Fibroblast of gingiva (primary cell): ENCODE data around the gene SLC25A10.
A peak's percentile ranks its signal among the peaks of the same experiment; 100 is the strongest.

Experiments
- DNase-seq: peaks from one replicate; pipeline ENCODE4 v3.0.0-alpha.2; 2011; ENCODE audit warnings: low read depth

Gene SLC25A10

GRCh38 chr17:81687770-81688541, 24.1 kb upstream of the SLC25A10 start:
- DNase-seq: no peak

DNA sequence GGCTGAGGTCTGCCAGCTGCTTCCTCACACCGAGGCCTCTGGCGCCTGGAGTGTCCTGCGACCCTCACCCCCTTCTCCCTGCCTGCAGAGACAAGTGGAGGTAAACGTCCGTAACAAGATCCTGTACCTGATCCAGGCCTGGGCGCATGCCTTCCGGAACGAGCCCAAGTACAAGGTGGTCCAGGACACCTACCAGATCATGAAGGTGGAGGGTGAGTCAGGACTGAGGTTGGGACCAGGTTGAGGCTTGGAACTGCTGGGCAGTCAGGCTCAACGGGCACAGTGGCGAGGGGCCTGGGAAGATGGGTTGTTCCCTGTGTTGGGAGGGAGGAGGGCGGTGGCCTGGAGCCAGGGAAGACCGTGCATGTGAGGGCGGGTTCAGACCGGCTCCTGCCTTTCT, 23.5 kb upstream of the SLC25A10 start:
- DNase-seq: no peak

GRCh38 chr17:81690066-81690465, 22.0 kb upstream of the SLC25A10 start:
- DNase-seq: no peak

DNA sequence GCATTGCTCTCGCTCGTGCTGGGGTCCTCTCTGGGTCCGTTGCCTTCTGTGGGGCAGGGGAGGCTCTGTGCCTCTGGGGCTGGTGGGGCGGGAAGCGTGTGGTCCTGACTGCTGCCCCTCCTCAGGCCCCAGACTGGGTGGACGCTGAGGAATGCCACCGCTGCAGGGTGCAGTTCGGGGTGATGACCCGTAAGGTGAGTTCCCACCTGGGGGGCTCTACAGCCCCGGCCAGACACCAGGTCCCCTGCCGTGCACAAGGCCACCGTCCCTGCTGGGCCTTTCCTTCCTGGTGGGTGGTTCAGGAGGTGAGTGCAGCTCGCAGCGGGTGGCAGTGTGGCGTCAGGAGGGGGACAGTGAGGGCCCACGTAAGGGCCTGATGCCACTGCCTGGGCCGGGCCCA, 21.5 kb upstream of the SLC25A10 start:
- no peak for DNase-seq

DNA sequence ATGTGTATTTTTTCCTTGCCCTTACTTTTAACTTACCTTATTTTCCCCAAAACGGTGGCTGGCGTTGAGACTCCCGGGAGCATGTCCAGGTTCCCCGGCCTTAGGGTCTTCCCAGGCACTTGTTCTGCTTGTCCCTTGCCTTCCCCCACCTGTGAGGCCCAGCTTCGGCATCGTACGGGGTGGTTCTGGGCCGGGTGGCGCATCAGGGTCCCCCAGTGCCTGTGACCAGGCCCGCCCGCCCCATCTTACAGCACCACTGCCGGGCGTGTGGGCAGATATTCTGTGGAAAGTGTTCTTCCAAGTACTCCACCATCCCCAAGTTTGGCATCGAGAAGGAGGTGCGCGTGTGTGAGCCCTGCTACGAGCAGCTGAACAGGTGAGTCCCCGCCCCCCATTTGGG, 20.9 kb upstream of the SLC25A10 start:
- DNase-seq: no peak

- no peak for DNase-seq
Measured at GRCh38 chr17:81691608-81692007, 20.5 kb upstream of the SLC25A10 start.

- DNase-seq: no peak
Measured at GRCh38 chr17:81693509-81694210, 18.4 kb upstream of the SLC25A10 start.

- no peak for DNase-seq
Measured at GRCh38 chr17:81694810-81695209, 17.3 kb upstream of the SLC25A10 start.

DNA sequence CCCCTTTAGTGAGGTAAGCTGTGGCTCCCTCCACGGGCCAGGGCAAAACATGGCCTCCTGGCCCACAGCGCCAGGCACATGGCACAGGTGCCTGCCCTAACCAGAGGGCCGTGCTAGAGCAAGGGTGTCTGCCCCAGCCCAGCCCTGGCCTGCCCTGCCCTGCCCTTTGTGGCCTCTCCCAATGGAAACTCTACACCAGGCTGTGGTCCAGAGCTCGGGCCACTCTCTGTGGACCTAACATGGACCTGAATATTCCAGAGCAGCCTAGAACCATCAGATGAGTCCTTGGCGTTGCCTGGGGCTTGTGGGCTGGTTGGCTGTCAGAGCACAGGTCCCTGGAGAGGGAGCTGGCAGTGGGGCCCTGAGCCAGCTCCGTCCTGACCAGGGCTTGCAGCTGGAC, 16.9 kb upstream of the SLC25A10 start:
- no peak for DNase-seq

DNA sequence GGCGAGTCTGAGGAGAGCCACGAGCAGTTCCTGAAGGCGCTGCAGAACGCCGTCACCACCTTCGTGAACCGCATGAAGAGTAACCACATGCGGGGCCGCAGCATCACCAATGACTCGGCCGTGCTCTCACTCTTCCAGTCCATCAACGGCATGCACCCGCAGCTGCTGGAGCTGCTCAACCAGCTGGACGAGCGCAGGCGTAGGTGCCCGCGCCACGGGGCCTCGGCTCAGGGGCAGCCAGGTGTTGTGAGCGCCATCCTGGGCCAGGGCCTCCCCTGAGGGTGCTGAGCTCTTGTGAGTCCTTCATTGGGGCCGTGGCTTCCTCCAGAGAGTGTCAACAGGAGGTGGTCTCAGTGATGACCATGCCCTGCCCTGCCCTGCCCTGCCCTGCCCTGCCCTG, 16.3 kb upstream of the SLC25A10 start:
- DNase-seq: no peak

DNA sequence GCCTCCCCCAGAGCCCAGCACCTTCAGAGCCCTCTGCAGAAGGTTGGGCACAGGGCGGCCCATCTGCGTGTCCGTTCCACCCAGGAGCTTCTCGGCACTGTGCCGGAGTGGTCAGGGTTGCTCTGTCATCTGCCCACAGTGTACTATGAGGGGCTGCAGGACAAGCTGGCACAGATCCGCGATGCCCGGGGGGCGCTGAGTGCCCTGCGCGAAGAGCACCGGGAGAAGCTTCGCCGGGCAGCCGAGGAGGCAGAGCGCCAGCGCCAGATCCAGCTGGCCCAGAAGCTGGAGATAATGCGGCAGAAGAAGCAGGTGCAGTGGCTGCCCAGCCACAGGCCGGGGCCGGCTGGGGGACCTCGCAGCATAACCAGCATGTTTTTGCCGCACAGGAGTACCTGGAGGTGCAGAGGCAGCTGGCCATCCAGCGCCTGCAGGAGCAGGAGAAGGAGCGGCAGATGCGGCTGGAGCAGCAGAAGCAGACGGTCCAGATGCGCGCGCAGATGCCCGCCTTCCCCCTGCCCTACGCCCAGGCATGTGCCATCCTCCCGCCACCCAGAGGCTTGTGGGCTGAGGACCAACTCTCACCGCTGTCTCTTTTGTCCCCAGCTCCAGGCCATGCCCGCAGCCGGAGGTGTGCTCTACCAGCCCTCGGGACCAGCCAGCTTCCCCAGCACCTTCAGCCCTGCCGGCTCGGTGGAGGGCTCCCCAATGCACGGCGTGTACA, 15.7 kb upstream of the SLC25A10 start:
- no peak for DNase-seq

DNA sequence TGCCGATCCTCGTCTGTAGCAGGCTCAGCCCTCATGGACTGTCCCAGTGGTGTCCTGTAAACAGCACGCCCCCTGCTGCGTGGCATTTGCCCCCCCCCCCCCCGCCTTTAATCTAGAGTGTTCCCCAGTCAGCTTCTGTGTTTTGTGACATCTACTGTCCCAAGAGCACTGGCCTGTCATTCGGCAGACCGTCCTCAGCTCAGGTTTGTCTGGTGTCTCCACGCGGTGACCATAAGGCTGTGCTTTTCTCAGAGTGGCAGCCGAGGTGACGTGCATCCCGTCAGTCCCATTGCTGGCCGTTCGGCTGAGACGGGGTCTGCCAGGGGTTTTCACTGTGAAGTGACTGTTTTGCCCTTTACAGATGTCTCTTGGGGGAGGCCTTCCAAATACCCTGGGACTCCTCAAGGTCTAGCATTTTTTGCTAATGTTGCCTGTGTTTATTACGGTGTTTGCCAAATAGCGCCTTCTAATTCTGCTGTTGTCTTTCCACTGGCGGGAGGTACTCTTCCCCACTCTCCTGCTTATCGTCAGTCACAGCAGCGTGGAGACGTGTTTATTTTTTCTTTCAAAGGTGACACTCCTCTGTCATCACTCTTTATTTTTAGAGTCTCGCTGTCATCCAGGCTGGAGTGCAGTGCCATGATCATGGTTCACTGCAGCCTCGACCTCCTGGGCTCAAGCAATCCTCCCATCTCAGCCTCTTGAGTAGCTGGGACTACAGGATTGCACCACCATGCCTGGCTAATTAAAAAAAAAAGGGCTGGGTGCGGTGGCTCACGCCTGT, 14.6 kb upstream of the SLC25A10 start:
- no peak for DNase-seq

- no peak for DNase-seq
Measured at GRCh38 chr17:81700353-81701287, 11.5 kb upstream of the SLC25A10 start.

DNA sequence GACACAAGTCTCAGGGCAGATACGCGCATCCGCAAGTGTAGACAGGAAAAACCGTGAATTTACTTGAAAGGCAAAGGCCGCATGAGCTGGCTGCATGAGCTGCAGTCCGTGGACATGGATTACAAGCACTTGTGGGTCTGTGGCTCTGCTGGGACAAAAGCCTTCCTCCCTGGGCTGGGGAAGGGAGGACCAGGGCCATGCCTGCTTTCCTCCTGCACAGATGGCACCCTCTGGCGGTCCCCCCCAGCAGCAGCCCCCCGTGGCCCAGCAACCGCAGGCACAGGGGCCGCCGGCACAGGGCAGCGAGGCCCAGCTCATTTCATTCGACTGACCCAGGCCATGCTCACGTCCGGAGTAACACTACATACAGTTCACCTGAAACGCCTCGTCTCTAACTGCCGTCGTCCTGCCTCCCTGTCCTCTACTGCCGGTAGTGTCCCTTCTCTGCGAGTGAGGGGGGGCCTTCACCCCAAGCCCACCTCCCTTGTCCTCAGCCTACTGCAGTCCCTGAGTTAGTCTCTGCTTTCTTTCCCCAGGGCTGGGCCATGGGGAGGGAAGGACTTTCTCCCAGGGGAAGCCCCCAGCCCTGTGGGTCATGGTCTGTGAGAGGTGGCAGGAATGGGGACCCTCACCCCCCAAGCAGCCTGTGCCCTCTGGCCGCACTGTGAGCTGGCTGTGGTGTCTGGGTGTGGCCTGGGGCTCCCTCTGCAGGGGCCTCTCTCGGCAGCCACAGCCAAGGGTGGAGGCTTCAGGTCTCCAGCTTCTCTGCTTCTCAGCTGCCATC, 10.6 kb upstream of the SLC25A10 start:
- DNase-seq: no peak

GRCh38 chr17:81702934-81703746, 8.9 kb upstream of the SLC25A10 start, which contains the start of gene MRPL12:
MRPL12 (plus strand) TSS chr17:81703367; CDS start chr17:81703502, 135 bp downstream.
- DNase-seq: peak; percentile 91

DNA sequence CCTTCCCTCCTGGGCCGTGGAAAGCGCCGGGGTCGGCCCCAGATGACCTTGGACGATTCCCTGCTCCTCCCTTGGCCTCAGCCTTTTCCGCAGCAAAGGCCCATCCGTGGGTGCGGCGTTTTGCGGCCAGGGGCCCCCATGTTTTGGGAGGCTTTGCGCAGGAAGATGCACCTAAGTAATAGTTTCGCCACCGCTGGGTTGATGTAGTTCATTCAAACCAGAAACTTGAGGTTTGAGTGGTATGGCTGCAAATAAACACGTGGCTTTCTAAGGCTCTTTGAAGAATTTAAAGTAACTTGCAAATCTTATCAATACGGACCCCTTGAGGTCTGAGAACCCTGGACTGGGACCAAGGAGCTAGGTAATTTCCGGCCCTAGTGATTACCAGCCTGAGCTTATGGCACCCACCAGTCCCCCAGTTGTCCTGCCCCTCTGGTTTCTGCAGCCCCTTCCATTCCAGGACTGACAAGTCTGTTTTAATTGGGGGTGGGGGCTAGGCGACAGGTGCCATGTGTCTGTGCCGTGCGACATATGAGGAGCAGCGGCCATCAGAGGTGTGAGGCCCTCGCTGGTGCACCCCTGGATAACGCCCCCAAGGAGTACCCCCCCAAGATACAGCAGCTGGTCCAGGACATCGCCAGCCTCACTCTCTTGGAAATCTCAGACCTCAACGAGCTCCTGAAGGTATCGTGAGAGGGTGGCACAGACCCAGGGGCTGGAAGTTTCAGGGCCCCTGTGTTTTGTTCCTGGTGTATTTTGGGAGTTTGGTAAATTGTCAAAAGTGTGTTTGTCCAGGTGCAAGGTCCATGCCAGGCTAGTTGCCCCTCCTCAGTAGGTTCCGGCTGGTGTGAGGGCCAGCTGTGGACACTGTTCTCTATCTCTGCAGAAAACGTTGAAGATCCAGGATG, 8.1 kb upstream of the SLC25A10 start:
- DNase-seq: no peak

- no peak for DNase-seq
Measured at GRCh38 chr17:81705518-81706231, 6.4 kb upstream of the SLC25A10 start.

- no peak for DNase-seq
Measured at GRCh38 chr17:81706232-81706611, 5.9 kb upstream of the SLC25A10 start.
